Measurements from ENCODE around the gene SPATA3.
"Not testable (repeated sequence)": the region's sequence is repeated elsewhere in the genome, so short reads cannot be mapped to it uniquely, and the experiment has no call there.

SPATA3 gene

DNA sequence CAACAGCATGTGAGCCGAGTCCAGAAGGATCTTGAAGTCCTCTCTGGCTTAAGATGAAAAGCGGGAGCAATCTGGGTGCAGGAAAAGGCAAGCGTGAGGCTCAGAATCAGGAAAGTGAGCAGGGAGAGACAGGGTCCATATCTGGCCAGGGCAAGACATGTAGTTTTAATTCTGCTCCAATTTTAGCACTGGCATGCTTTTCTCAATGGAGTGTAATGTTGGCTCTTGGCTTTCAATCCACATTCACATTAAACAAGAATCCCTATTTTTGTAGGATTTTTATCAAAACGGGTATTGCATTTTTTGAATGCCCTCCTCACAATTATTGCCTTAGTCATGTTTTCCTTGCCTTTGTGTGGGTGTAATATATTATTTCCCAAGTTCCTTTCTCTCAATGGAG is 6.0 kb downstream of the SPATA3 start:
- Histone ChIP-seq H4K20me1 (ENCODE audit: low read depth, low read length) (no peaks in the 10 kb centered on the region), H3K4me3 (ENCODE audit: insufficient read depth, low read length, poor library complexity, severe bottlenecking) (no peak overlapping the region), H3K79me2 (ENCODE audit: insufficient read depth, low read length) (no peaks in the 10 kb centered on the region), H3K9ac (ENCODE audit: low read length) (no peak overlapping the region), H3K9me2 (replicated peaks; ENCODE audit: insufficient read depth, low read length) (no peaks in the 10 kb centered on the region), H3K9me3 (ENCODE audit: insufficient read depth, low read length) (no peaks in the 10 kb centered on the region), H3K4me2 (ENCODE audit: low read depth, low read length, poor library complexity, severe bottlenecking) (no peak overlapping the region), H3K36me3 (ENCODE audit: low read length) (no peaks in the 10 kb centered on the region), H3K27me3 (ENCODE audit: low read length) (no peaks in the 10 kb centered on the region), H3K27ac (ENCODE audit: low read depth, low read length) (no peak overlapping the region), H3F3A (ENCODE audit: insufficient read depth) (no peaks in the 10 kb centered on the region), H2AFZ (ENCODE audit: low read depth, low read length, severe bottlenecking) (no peak overlapping the region)
- TF ChIP-seq CTCF (IDR thresholded peaks at IDR 0.05; ENCODE audit: insufficient read depth, low read length, poor library complexity, severe bottlenecking): no peak
- TF ChIP-seq EZH2phosphoT487 (conservative IDR thresholded peaks at IDR 0.05; ENCODE audit: low read length): no peak

GRCh38 chr2:231002641-231003040 is 6.7 kb downstream of the SPATA3 start:
- no peaks in the 10 kb centered on the region for H3K27me3 ChIP-seq (ENCODE audit: low read length)
- H3K4me3 ChIP-seq (ENCODE audit: insufficient read depth, low read length, poor library complexity, severe bottlenecking): no peak overlapping the region
- TF ChIP-seq CTCF (IDR thresholded peaks at IDR 0.05; ENCODE audit: insufficient read depth, low read length, poor library complexity, severe bottlenecking) (no peak), EZH2phosphoT487 (conservative IDR thresholded peaks at IDR 0.05; ENCODE audit: low read length) (no peak)

DNA sequence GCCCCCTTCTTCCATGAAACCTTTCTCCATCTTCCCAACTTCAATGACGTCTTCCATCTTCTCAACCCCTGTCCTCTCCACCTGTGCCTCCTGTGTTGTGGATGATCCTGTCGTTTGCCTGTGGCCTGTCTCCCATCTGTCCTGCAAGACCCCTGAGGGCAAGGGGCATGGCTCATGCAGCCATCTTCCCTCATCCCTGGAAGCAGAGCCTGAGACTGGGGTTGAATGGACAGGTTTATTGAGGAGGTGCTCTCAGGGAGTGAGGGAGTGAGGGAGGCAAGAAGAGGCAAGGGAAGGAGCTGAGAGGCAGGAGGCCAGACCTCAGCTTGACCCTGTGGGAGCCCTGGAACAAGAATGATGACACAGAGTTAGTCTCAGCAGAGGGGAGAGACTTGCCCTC is 7.3 kb downstream of the SPATA3 start:
- H2AFZ ChIP-seq (ENCODE audit: low read depth, low read length, severe bottlenecking): no peak overlapping the region
- H3K9ac ChIP-seq (ENCODE audit: low read length): no peak overlapping the region
- TF ChIP-seq CTCF (IDR thresholded peaks at IDR 0.05; ENCODE audit: insufficient read depth, low read length, poor library complexity, severe bottlenecking) (no peak), EZH2phosphoT487 (conservative IDR thresholded peaks at IDR 0.05; ENCODE audit: low read length) (no peak)
- H3F3A ChIP-seq (ENCODE audit: insufficient read depth): no peaks in the 10 kb centered on the region
- H3K27ac ChIP-seq (ENCODE audit: low read depth, low read length): no peak overlapping the region
- H3K4me3 ChIP-seq (ENCODE audit: insufficient read depth, low read length, poor library complexity, severe bottlenecking): no peak overlapping the region
- H3K36me3 ChIP-seq (ENCODE audit: low read length): no peaks in the 10 kb centered on the region
- no peaks in the 10 kb centered on the region for H3K27me3 ChIP-seq (ENCODE audit: low read length)
- no peaks in the 10 kb centered on the region for H4K20me1 ChIP-seq (ENCODE audit: low read depth, low read length)
- H3K79me2 ChIP-seq (ENCODE audit: insufficient read depth, low read length): no peaks in the 10 kb centered on the region
- no peak overlapping the region for H3K4me2 ChIP-seq (ENCODE audit: low read depth, low read length, poor library complexity, severe bottlenecking)
- no peaks in the 10 kb centered on the region for H3K9me3 ChIP-seq (ENCODE audit: insufficient read depth, low read length)
- H3K9me2 ChIP-seq (replicated peaks; ENCODE audit: insufficient read depth, low read length): no peaks in the 10 kb centered on the region

More at GRCh38 chr2:231002641-231003040, 6.7 kb downstream of the SPATA3 start:
- H3K79me2 ChIP-seq (ENCODE audit: insufficient read depth, low read length): no peaks in the 10 kb centered on the region
- no peaks in the 10 kb centered on the region for H3F3A ChIP-seq (ENCODE audit: insufficient read depth)
- no peaks in the 10 kb centered on the region for H4K20me1 ChIP-seq (ENCODE audit: low read depth, low read length)
- no peaks in the 10 kb centered on the region for H3K36me3 ChIP-seq (ENCODE audit: low read length)
- H3K4me2 ChIP-seq (ENCODE audit: low read depth, low read length, poor library complexity, severe bottlenecking): no peak overlapping the region
- no peak overlapping the region for H3K9ac ChIP-seq (ENCODE audit: low read length)
- no peak overlapping the region for H3K27ac ChIP-seq (ENCODE audit: low read depth, low read length)
- H2AFZ ChIP-seq (ENCODE audit: low read depth, low read length, severe bottlenecking): no peak overlapping the region
- H3K9me3 ChIP-seq (ENCODE audit: insufficient read depth, low read length): no peaks in the 10 kb centered on the region
- H3K9me2 ChIP-seq (replicated peaks; ENCODE audit: insufficient read depth, low read length): no peaks in the 10 kb centered on the region

- H3K27ac ChIP-seq (ENCODE audit: low read depth, low read length); H3K9me3 ChIP-seq (ENCODE audit: insufficient read depth, low read length); H3K4me2 ChIP-seq (ENCODE audit: low read depth, low read length, poor library complexity, severe bottlenecking); H3K9ac ChIP-seq (ENCODE audit: low read length); H3K36me3 ChIP-seq (ENCODE audit: low read length); H4K20me1 ChIP-seq (ENCODE audit: low read depth, low read length); H3K4me3 ChIP-seq (ENCODE audit: insufficient read depth, low read length, poor library complexity, severe bottlenecking); H3K79me2 ChIP-seq (ENCODE audit: insufficient read depth, low read length); H3F3A ChIP-seq (ENCODE audit: insufficient read depth); H3K27me3 ChIP-seq (ENCODE audit: low read length); H3K9me2 ChIP-seq (replicated peaks; ENCODE audit: insufficient read depth, low read length); H2AFZ ChIP-seq (ENCODE audit: low read depth, low read length, severe bottlenecking): not testable (repeated sequence)
Observed at GRCh38 chr2:231004930-231005329, 9.0 kb downstream of the SPATA3 start.

Data from SU-DHL-6 (cell line).